Left forelimb (tissue), 1 donor: ENCODE data around the gene ZNF804B.

Source experiments
- DNase-seq: peaks from one replicate; pipeline ENCODE4 v3.0.0-alpha.2; 2018; ENCODE audit warnings: low spot score

ZNF804B gene

DNA sequence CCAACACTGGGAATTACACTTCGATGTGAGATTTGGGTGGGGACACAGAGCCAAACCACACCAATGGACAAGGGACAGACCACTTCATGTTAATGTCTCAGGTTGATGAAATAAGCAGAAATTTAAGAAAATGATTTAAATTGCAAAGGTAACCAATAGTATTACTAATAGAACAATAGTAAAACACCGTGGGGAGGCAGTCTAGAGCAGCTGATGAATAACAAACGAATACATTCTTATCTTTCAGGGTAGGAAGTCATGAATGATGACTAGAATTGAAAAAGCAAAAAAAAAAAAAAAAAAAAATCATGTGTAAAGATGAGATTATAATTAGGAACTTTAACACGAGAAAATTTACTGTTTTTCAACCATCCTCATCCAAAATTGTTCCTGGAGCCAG lies 207.9 kb downstream of the ZNF804B start:
- DNase-seq: no peak

DNA sequence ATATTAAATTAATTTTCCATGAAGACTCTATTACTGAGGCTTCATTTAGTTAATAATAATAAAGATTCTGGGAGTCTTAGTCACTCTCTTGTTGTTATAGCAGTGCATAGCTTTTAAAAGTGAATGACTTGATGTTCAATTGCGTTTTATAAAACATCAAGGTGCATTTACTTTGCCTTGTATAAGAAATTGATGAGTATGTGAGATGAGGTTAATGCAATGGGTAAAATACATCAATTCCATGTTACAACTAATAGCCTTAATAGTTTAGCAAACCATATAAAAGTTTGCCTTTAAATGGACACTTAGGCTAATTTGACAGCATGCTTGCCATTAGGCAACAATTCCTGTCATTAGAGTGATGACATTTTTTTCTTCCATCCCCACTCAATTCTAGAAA lies 209.7 kb downstream of the ZNF804B start:
- DNase-seq: no peak

DNA sequence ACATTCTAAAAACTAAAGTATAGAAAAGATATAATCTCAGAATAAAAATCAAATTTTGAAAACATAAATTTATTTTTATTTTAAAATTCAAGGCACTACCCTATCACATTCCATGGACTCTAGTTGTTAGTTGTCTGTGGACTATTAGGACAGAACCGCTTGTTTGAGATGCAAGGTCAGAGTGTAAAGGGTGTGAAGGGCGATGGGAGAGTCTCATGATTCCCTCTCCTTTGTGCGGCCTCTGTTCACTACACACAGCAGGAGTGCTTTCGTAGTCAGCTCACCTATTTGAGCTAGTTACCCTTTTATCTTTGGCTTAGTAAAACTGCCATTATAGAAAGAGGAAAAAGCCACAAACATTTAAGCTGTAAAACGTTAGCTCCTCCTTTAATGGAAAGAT lies 225.8 kb downstream of the ZNF804B start:
- no peak for DNase-seq

DNA sequence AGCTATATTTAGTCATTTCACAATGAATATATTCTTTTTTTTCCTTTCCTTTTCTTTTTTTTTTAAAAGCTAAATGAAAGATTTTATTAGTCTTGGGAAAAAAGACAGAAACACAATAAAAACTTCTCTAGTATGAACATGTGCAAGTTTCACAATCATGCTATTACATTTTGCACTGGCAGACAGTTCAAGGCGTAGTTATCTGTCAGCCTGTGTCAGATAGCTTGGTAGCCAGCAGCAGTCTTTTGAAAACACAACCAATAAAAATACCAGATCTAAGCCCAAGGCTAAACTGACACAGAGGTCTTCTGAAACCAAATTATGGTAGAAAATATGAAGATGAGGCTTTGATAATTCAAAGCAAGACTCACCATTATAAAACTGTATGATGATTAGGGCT lies 241.8 kb downstream of the ZNF804B start:
- DNase-seq: no peak

DNA sequence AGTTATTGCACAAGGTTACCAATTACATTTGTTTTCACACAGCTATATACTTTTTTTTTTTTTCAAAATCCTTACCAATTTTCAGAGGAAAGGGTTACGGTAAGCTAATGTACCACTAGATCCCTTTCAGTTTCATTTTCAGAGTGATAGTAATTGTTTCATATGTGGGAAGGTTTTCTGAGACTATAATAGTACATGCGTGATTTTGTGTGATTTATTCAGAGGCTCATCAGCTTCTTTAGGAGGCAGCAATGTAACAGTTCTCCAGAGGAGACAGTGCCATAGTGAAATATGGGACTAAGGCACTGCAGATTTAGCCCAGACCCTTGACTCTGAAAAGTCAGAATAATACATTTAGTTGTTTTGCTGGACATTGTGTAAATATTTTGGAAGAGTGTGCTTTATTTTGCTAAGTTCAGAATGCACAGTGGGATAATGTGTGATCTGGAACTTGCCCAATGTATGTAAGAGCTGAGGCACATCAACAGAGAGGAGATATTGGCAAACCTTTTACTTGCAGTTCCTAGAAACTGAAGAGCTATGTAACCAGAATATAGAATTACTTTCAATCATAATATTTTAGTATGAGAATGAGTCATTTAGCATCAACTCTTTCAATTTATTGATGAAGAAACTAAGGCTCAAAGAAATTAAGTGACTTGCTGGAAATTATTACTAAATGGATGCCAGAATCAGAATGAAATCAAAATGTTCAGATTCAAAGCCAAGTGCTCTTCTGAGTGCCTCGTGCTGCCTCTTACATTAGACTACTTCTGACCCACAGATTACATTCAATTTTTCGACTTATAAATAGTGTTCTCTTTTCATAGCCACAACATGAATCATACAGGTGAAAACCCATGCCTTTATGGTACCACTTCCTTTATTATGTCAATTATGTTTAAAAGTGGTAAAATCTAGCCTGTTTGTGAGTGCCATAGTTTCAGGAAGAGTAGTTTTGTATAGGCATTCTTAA lies 243.8 kb downstream of the ZNF804B start:
- no peak for DNase-seq

DNA sequence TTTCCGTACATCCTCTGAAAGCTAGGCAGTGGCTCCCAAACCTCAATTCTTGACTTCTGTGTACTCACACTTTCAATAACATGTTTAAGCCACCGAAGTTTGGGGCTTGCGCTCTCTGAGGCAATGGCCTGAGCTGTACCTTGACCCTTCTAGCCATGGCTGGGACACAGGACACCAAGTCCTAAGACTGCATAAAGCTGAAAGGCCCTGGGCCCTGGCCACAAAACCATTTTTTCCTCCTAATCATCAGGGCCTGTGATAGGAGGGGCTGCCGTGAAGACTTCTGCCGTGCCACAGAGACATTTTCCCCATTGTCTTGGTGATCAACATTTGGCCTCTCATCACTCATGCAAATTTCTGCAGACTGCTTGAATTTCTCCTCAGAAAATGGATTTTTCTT lies 252.5 kb downstream of the ZNF804B start:
- DNase-seq: no peak

DNA sequence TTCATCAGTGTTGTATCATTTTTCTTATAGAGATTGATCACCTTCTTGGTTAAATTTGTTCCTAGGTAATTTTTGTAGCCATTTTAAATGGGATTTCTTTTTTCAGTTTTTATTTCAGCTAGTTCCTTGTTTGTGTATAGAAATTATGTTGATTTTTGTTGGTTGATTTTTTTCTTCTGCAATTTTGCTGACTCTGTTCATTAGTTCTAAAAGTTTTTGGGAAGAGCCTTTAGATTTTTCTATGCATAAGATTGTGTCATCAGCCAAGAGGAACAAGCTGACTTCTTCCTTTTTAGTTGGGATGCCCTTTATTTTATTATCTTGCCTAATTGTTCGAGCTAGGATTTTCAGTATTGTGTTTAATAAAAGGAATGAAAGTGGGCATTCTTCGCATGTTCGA lies 258.2 kb downstream of the ZNF804B start:
- DNase-seq: no peak

DNA sequence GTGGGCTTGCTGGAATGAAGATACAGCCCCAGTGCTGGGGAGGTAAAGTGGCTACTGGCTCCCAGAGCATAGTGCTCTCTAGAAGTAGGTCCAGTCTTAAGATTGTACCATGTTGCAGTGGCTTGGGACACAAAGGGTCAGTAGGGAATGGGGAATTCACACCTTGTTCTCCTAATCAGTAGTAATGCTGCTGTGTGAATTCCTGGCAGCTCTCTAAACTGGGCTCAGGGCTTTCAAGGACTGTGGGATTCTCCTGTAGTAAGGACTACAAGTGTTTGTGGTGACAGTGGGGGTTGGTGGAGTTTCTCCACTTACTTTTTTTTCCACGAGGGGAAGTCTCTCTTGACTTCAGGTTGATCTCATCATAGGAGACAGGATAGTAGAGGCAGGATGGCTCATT lies 262.2 kb downstream of the ZNF804B start:
- DNase-seq: no peak

DNA sequence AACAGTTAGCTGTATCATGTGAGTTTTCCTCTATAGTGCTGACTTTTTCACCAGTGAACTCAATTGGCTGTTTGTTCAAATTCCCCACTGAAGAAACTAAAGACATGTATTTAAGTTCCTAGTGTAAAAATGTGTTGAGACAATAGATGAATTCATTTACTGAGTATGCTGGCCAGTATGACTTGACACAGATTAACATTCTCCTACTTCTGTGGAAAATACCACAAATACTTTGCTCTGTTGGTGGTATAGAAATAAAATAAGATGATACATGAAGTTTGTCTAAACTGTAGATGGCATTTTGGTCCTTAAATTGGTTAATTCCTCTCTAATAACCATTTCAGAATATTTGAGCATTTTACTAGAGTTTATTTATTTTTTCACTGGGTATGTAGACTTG lies 263.7 kb downstream of the ZNF804B start:
- no peak for DNase-seq

DNA sequence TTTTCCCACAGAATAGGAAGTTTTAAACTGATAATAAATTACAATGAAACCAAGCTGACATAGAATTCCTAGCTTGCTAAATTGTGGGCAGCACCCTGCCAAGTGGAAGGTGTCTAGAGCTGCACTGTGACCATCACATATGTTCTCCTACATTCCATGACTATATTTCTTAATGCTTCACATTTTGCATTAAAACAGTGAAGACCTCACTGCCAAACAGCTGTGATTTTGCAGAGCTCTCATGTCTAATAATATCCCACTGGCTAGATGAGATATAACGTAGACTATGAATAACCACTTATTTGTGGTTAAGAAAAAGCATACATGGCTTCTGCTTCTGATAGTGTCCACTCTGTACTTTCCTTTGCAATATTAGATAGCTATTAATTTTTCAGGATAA lies 264.4 kb downstream of the ZNF804B start:
- no peak for DNase-seq

DNA sequence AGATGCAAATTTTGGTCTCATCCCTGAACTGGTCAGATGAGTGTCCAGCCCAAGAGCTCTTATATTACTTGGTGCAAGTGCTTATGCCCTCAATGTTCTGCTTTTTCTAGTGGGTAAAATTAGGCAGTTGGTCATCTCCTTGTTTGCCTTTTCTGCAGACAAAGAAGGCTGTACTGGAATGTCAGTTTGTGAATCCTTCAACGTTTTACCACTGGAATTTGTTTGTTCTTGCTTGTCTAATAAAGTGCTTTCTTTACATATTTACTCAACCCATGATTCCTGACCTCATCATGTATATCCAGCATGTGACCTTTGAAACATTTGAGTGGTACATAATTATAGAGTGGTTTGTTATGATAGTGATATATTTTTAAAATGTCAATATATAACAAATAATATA lies 268.3 kb downstream of the ZNF804B start:
- no peak for DNase-seq

DNA sequence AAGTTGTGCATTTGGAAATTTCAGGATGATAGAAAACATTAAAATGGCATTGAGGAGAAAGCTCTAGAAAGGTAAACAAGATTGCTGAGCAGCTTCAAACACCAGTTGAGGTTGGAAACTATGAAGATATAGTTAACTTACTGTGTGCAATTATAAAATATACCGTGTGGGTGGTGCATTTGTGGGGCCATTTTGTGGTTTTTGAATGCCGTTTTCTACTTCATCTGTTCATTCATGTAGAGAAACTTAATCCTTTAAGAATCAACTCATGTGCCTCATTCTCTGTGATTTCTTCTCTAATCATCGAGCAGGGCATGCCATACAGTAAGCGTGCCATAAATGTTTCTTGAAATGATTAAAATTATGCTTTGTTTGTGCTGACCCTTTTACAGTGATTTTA lies 268.8 kb downstream of the ZNF804B start:
- DNase-seq: no peak

DNA sequence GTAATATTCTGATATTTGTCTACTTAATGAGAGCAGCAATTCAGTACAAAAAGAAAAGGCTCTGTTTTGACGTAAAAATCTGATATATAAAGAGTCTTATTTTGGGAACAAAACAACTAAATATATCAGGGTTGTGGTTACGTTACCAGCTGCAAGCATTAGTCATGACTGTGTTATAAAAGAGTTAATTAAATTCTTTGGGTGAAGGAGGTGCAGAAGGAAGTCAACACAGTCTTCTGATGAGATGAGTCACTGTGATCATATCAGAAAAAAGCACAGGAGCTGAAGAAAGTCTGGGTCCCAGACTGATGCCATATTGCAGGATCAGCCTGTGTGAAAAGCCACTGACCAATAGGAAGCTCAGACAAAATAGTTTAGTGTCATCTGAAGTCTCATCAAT lies 270.4 kb downstream of the ZNF804B start:
- no peak for DNase-seq

DNA sequence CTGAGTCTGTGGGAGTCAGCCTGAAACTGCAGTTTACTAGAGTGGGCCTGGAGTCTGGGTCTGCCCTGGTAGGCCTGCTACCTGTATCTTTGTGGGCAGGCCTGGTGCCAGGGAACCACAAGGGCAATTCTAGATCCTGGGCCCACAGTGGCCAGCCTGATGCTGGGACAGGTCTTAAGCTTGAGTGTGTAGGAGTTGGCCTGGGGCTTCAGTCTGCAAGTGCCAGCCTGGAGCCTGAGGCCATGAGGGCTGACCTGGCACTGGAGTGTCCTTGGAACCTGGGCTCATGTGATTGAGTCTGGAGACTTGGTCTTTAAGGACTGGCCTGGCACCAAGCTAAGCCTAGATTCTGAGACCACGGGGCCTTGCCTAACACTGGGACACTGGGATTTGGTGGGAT lies 281.7 kb downstream of the ZNF804B start:
- no peak for DNase-seq

DNA sequence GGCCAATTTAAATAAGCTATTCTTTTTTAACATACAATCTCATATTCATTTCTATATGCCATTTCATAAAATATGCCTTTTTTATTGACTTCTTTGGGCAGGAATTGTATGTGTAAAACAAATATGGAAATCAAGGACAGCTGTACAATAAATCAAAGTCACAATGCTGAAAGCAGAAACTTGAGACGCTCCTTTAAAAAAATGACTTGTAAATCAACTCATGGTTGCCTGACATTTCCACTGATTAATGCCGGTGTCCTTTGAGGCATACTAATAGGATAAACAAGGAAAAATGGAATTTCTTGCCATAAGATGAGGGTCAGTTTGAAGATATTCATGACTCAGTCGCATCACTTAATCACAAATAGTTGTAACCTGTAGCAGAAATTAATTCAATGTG lies 283.4 kb downstream of the ZNF804B start:
- DNase-seq: no peak

DNA sequence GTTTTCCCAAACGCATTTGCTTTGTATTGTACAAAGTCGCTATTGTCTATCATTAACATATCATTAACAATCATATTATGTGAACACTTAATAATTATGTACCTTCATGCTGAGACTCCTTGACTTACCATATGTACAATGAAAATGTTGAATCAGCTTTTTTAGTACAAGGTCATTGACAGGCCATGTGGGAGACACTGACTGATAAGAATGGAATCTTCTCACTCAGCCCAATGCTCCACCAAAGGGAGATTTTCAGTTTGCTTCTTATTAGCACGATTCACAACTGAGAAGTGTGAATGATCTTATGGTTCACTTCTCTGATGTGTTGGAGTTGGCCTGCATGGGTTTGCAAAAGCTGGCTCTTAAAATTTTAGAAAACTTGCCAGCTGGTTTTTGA lies 289.5 kb downstream of the ZNF804B start:
- DNase-seq: no peak

DNA sequence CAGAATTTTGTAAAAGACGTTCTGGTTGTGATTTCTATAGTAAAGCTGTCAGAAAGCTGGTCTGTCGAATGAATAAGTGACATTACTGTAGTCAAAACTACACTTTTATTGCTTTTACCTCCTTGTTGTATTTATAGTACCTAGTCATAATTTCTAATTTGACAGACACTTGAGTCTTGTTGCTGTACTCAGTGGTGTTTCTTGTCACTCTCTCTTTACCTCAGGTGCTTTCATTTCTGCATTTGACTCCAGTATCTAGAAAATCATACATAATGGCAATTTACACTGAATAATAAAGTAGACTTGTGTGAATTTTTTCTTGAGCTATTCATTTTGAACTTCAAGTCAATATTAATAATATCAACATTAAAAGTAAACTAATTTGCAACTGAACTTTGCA lies 293.6 kb downstream of the ZNF804B start:
- DNase-seq: no peak

DNA sequence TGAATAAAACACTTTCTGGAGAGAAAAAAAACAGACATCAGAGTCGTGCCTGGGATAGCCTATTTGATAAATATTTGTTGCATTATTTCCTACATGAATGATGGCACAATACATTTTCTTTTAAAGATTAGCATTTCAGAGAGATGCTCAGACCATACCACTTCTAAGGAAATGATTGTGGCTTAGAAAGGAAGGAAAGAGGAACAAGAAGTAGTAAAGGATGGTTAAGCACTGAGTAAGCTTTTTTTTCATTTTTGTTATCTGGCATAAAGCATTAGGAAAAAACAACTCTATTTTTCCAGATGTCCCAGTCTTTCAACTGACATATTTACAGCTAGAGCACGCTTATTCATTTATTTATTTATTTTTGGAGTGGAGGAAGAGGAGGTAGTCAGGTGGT lies 294.9 kb downstream of the ZNF804B start:
- DNase-seq: no peak

DNA sequence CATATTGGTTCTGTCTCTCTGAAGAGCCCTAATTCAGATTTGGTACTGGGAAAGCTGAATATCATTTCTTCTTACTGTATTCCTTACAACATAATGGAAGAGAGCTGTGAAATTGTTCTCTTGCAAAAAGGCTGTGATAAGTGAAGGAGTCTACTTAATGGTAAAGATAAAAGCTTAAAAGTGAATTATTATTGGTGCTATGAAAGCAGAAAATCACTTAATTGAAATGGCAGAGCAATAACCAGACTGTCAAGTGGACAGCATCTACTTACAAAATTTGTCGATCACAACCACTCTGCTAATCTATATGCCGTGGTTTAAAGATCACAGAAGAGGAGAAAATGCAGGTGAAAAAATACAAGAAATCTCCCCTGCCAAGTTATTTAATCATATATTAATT lies 300.7 kb downstream of the ZNF804B start:
- no peak for DNase-seq

DNA sequence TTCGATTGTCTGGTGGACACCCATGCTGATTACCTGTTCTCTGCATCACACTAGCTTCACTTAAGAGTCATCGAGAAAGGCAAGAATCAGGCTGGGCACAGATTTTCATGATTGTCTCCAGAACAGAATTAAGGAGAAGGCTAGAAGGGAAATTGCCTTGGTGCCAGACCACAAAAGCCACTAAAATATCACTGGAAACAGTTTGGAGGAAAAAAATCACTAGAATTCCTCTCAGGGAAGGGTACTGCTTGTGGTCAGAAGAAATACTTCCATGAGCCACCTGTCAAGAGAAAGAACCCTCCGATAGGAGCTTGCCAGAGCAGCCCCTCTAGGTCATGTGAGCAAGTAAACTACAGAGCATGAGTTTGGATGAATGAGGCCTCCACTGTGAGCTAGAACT lies 305.3 kb downstream of the ZNF804B start:
- DNase-seq: no peak

DNA sequence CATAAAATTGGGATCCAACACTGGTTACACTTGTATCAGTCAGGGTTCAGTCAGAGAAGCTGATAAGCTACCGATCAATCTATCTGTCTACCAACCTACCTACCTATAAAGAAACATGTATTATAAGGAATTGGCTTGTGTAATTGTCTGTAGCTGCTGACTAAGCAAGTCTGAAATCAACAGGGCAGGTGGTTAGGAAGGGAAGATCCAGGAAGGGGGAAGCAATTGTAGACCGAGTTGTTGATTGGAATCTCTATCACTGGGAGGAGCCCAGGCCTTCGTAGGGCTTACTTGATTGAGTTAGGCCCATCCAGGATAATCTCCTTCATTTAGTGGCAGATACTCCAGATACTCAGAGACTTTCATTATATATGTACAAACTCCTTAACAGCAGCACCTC lies 307.5 kb downstream of the ZNF804B start:
- no peak for DNase-seq

DNA sequence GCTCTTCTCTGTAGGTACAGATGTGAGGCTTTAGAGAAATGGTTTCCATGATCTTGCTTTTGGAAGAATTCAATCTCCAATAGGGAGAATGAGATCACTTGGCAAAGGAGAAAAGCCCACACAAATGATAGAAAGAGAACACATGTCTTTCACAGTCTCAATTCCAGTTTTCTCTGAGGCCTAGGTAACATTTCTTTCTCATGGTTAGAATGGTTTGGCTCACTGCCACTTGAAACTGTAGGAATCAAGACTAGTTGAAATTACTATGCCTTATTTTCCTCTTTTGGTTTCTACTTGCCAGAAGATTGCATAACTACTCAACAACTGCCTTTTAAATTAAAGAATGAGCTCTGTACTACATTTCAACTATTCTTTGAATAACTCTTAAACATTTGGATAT lies 312.6 kb downstream of the ZNF804B start:
- no peak for DNase-seq

DNA sequence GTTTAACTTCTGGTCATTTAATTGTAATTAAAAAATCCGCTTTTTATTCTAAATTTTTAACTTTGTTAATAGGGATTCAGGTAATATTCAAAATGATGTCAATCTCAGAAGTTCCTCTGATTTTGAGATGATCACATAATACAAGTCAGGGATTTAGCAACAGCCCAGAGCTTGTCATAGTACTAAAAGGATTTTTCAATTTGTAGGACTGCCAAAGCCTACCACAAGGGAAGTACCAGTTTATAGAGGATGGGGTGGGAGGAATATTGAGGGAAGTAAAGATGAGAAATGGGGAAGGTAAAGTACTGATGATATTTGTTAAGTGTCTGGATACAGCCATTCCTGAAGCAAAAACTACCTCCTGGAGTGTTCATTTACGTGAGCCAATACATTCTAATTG lies 314.3 kb downstream of the ZNF804B start:
- DNase-seq: no peak

DNA sequence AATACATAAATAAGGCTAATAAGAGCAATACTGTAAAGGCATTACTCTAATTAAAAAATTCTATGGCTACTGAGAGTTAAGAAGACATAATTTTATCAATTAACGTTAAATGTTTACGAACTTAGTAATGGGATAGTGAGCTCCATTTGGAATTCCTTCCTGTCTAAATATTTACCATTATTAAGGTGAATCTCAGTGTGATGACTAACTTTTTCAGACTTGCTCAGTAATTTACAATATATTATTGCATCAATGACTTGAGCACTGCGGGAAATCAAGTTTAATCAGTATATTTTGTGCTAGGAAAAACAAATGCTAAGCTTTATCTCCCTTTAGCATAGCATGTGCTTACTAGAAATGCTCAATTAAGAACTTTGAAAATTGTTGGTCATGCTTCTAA lies 318.5 kb downstream of the ZNF804B start:
- no peak for DNase-seq
